Measurements from ENCODE around the gene SH3GL3.

- no peak for TF ChIP-seq POLR2AphosphoS5 (IDR thresholded peaks at IDR 0.05)
- TF ChIP-seq, protein P1, sequence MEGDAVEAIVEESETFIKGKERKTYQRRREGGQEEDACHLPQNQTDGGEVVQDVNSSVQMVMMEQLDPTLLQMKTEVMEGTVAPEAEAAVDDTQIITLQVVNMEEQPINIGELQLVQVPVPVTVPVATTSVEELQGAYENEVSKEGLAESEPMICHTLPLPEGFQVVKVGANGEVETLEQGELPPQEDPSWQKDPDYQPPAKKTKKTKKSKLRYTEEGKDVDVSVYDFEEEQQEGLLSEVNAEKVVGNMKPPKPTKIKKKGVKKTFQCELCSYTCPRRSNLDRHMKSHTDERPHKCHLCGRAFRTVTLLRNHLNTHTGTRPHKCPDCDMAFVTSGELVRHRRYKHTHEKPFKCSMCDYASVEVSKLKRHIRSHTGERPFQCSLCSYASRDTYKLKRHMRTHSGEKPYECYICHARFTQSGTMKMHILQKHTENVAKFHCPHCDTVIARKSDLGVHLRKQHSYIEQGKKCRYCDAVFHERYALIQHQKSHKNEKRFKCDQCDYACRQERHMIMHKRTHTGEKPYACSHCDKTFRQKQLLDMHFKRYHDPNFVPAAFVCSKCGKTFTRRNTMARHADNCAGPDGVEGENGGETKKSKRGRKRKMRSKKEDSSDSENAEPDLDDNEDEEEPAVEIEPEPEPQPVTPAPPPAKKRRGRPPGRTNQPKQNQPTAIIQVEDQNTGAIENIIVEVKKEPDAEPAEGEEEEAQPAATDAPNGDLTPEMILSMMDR (IDR thresholded peaks at IDR 0.05): no peak
Measured at GRCh38 chr15:83610901-83611685, 164.0 kb downstream of the SH3GL3 start.
